ENCODE measurements around the gene ANKRD27.
"Not testable (repeated sequence)": the region's sequence is repeated elsewhere in the genome, so short reads cannot be mapped to it uniquely, and the experiment has no call there.

Gene ANKRD27

GRCh38 chr19:32576790-32577189 lies 98.2 kb downstream of the ANKRD27 start:
- no peak overlapping the region for H3K4me3 Mint-ChIP-seq
- peaks cover 13% of the 10 kb centered on the region for H3K4me1 Mint-ChIP-seq
- peaks cover 14% of the 10 kb centered on the region for H3K9me3 Mint-ChIP-seq
- peaks cover 20% of the 10 kb centered on the region for H3K27me3 Mint-ChIP-seq (ENCODE audit: low read depth, poor library complexity)
- H3K27ac Mint-ChIP-seq = no peak overlapping the region
- H3K36me3 Mint-ChIP-seq (ENCODE audit: low read depth) = no peaks in the 10 kb centered on the region
- no peak for TF ChIP-seq CTCF (IDR thresholded peaks at IDR 0.05)
- no peak for DNase-seq

GRCh38 chr19:32573492-32573794 lies 101.5 kb downstream of the ANKRD27 start:
- no peaks in the 10 kb centered on the region for H3K36me3 Mint-ChIP-seq (ENCODE audit: low read depth)
- DNase-seq = peak; percentile 18
- H3K27me3 Mint-ChIP-seq (ENCODE audit: low read depth, poor library complexity) = peaks cover 13% of the 10 kb centered on the region
- H3K4me1 Mint-ChIP-seq = peaks cover 9% of the 10 kb centered on the region
- H3K9me3 Mint-ChIP-seq = peaks cover 14% of the 10 kb centered on the region
- no peak overlapping the region for H3K27ac Mint-ChIP-seq
- TF ChIP-seq CTCF (IDR thresholded peaks at IDR 0.05) = no peak
- no peak overlapping the region for H3K4me3 Mint-ChIP-seq

GRCh38 chr19:32572700-32573491 lies 102.1 kb downstream of the ANKRD27 start:
- not testable (repeated sequence) for H3K4me3 Mint-ChIP-seq; H3K4me1 Mint-ChIP-seq; H3K27me3 Mint-ChIP-seq (ENCODE audit: low read depth, poor library complexity); DNase-seq; H3K36me3 Mint-ChIP-seq (ENCODE audit: low read depth); H3K27ac Mint-ChIP-seq
- H3K9me3 Mint-ChIP-seq = peaks cover 14% of the 10 kb centered on the region

- not testable (repeated sequence) for H3K4me1 Mint-ChIP-seq; H3K27me3 Mint-ChIP-seq (ENCODE audit: low read depth, poor library complexity); H3K27ac Mint-ChIP-seq; H3K4me3 Mint-ChIP-seq; H3K36me3 Mint-ChIP-seq (ENCODE audit: low read depth); DNase-seq
- peaks cover 14% of the 10 kb centered on the region for H3K9me3 Mint-ChIP-seq
Observed at GRCh38 chr19:32571471-32572075, 103.4 kb downstream of the ANKRD27 start.

- Mint-ChIP-seq H3K4me1 (peaks cover 9% of the 10 kb centered on the region), H3K4me3 (no peak overlapping the region), H3K27ac (no peak overlapping the region), H3K27me3 (ENCODE audit: low read depth, poor library complexity) (peaks cover 9% of the 10 kb centered on the region), H3K9me3 (peaks cover 14% of the 10 kb centered on the region), H3K36me3 (ENCODE audit: low read depth) (no peaks in the 10 kb centered on the region)
- TF ChIP-seq CTCF (IDR thresholded peaks at IDR 0.05) = peak; percentile 58
- DNase-seq = peak; percentile 56
Observed at GRCh38 chr19:32570081-32570785, 104.7 kb downstream of the ANKRD27 start.

GRCh38 chr19:32567486-32567885 lies 107.5 kb downstream of the ANKRD27 start:
- Mint-ChIP-seq H3K27ac (no peak overlapping the region), H3K9me3 (no peaks in the 10 kb centered on the region), H3K4me3 (no peak overlapping the region), H3K4me1 (peaks cover under 1% of the 10 kb centered on the region), H3K36me3 (ENCODE audit: low read depth) (no peaks in the 10 kb centered on the region), H3K27me3 (ENCODE audit: low read depth, poor library complexity) (peaks cover 9% of the 10 kb centered on the region)
- DNase-seq = no peak
- TF ChIP-seq CTCF (IDR thresholded peaks at IDR 0.05) = no peak
